ENCODE measurements around the gene PCDHB9.
"Not testable (repeated sequence)": the region's sequence is repeated elsewhere in the genome, so short reads cannot be mapped to it uniquely, and the experiment has no call there.

Gene PCDHB9

GRCh38 chr5:141199359-141200235, 12.6 kb downstream of the PCDHB9 start, which contains the start of gene PCDHB11:
Gene PCDHB11 (plus strand): TSS chr5:141199627. CDS start chr5:141199775, 148 bp downstream.
- peak; percentile 27 for DNase-seq (ENCODE audit: low spot score)
- H3K27ac ChIP-seq: no peak within 1 kb of the TSS
- TF ChIP-seq CTCF (conservative IDR thresholded peaks at IDR 0.05; ENCODE audit: low read depth): peak; percentile 69
- POLR2A ChIA-PET (ENCODE audit: low non-redundant PET): no interaction called here
- CTCF ChIA-PET: interaction anchor here (0.6 to 1.4 kb wide), 27 partner anchors 9 to 1131 kb away, joined by 3 to 7 read pairs (median 4); partner anchors contain the start of genes PCDHB14, PCDHGA1, PCDHGA12 and PCDHGA2

GRCh38 chr5:141201126-141201525, 14.2 kb downstream of the PCDHB9 start:
- DNase-seq (ENCODE audit: low spot score); CTCF ChIA-PET; H3K27ac ChIP-seq; POLR2A ChIA-PET (ENCODE audit: low non-redundant PET): not testable (repeated sequence)

DNA sequence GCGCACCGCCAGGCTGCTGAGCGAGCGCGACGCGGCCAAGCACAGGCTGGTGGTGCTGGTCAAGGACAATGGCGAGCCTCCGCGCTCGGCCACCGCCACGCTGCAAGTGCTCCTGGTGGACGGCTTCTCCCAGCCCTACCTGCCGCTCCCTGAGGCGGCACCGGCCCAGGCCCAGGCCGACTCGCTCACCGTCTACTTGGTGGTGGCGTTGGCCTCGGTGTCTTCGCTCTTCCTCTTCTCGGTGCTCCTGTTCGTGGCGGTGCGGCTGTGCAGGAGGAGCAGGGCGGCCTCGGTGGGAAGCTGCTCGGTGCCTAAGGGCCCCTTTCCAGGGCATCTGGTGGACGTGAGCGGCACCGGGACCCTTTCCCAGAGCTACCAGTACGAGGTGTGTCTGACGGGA, 14.7 kb downstream of the PCDHB9 start:
- DNase-seq (ENCODE audit: low spot score); H3K27ac ChIP-seq; POLR2A ChIA-PET (ENCODE audit: low non-redundant PET): not testable (repeated sequence)
- CTCF ChIA-PET: interaction anchor here (0.6 to 0.8 kb wide), 2 partner anchors 9 to 313 kb away, joined by 3 to 5 read pairs; partner anchors contain the start of gene PCDHB10

DNA sequence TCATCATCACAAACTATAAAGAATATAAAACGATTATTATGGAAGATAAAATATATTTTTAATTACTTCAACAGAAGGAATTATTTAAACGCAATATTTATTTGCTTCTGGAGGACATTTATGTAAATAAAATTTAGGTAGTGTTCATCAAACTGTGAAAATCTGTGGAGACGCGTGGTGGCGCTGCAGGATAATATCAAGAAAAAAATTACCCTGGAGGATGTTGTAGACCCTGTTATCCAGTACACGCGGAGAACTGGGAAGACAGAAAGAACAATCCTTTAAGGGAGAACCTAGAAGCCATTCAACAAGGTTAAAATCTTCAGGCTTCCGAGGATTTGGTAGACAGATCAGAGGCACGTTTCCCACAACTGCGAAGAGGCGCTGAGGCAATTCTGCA, 21.5 kb downstream of the PCDHB9 start, which contains the start of gene PCDHB12:
TSS of gene PCDHB12 (plus strand) at position 242 of the 400 bp plus-strand sequence. CDS start 189 bp downstream, outside the sequence.
- no peak for TF ChIP-seq CTCF (conservative IDR thresholded peaks at IDR 0.05; ENCODE audit: low read depth)
- no peak within 1 kb of the TSS for H3K27ac ChIP-seq
- ChIA-PET CTCF (interaction anchor here (0.6 to 1.4 kb wide), 4 partner anchors 8 to 666 kb away, joined by 3 to 4 read pairs (median 3); partner anchors contain the start of gene PCDHB2), POLR2A (ENCODE audit: low non-redundant PET) (no interaction called here)
- no peak for DNase-seq (ENCODE audit: low spot score)

DNA sequence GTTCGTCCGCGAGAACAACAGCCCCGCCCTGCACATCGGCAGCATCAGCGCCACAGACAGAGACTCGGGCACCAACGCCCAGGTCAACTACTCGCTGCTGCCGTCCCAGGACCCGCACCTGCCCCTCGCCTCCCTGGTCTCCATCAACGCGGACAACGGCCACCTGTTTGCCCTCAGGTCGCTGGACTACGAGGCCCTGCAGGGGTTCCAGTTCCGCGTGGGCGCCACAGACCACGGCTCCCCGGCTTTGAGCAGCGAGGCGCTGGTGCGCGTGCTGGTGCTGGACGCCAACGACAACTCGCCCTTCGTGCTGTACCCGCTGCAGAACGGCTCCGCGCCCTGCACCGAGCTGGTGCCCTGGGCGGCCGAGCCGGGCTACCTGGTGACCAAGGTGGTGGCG, 23.3 kb downstream of the PCDHB9 start:
- H3K27ac ChIP-seq; CTCF ChIA-PET; POLR2A ChIA-PET (ENCODE audit: low non-redundant PET); DNase-seq (ENCODE audit: low spot score): not testable (repeated sequence)

GRCh38 chr5:141210849-141211248, 23.9 kb downstream of the PCDHB9 start:
- POLR2A ChIA-PET (ENCODE audit: low non-redundant PET); H3K27ac ChIP-seq; CTCF ChIA-PET; DNase-seq (ENCODE audit: low spot score): not testable (repeated sequence)

DNA sequence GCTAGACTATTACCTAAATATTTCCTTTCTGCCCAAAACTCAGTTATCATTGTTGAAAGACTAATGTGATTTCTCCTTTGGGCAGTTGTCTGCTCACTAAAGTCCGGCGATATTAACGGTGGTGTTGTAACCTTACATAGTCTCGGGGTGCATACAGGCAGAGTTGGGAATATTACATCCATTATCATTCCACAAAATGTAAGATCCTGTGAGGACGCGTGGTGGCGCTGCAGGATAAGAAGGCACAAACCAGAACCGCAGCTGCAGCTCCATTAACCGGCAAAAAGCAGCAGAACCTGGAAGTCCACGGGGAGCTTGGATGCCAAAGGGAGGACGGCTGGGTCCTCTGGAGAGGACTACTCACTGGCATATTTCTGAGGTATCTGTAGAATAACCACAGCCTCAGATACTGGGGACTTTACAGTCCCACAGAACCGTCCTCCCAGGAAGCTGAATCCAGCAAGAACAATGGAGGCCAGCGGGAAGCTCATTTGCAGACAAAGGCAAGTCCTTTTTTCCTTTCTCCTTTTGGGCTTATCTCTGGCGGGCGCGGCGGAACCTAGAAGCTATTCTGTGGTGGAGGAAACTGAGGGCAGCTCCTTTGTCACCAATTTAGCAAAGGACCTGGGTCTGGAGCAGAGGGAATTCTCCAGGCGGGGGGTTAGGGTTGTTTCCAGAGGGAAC, 26.8 kb downstream of the PCDHB9 start, which contains the start of gene PCDHB13:
TSS of gene PCDHB13 (plus strand) at position 264 of the 684 bp plus-strand sequence. CDS start at position 469, 205 bp downstream.
- POLR2A ChIA-PET (ENCODE audit: low non-redundant PET); DNase-seq (ENCODE audit: low spot score); H3K27ac ChIP-seq: not testable (repeated sequence)
- CTCF ChIA-PET: interaction anchor here (0.7 to 1.2 kb wide), 6 partner anchors 17 to 1986 kb away, joined by 3 read pairs; no protein-coding TSS in a partner anchor
- TF ChIP-seq CTCF (conservative IDR thresholded peaks at IDR 0.05; ENCODE audit: low read depth): peak; percentile 66

- POLR2A ChIA-PET (ENCODE audit: low non-redundant PET); H3K27ac ChIP-seq; CTCF ChIA-PET; DNase-seq (ENCODE audit: low spot score): not testable (repeated sequence)
Observed at GRCh38 chr5:141214583-141214982, 27.6 kb downstream of the PCDHB9 start.

GRCh38 chr5:141215504-141215903, 28.5 kb downstream of the PCDHB9 start:
- CTCF ChIA-PET; POLR2A ChIA-PET (ENCODE audit: low non-redundant PET): not testable (repeated sequence)

GRCh38 chr5:141216035-141216434, 29.1 kb downstream of the PCDHB9 start:
- CTCF ChIA-PET; POLR2A ChIA-PET (ENCODE audit: low non-redundant PET); H3K27ac ChIP-seq; DNase-seq (ENCODE audit: low spot score): not testable (repeated sequence)

More at GRCh38 chr5:141215504-141215903, 28.5 kb downstream of the PCDHB9 start:
- not testable (repeated sequence) for H3K27ac ChIP-seq; DNase-seq (ENCODE audit: low spot score)

Data from RWPE1 (cell line).